ENCODE measurements around the gene RNF223.
A peak's percentile ranks its signal among the peaks of the same experiment; 100 is the strongest.
"Not testable (repeated sequence)": the region's sequence is repeated elsewhere in the genome, so short reads cannot be mapped to it uniquely, and the experiment has no call there.

Gene RNF223

GRCh38 chr1:1041873-1042272, 32.2 kb downstream of the RNF223 start:
- DNase-seq = no peak

DNA sequence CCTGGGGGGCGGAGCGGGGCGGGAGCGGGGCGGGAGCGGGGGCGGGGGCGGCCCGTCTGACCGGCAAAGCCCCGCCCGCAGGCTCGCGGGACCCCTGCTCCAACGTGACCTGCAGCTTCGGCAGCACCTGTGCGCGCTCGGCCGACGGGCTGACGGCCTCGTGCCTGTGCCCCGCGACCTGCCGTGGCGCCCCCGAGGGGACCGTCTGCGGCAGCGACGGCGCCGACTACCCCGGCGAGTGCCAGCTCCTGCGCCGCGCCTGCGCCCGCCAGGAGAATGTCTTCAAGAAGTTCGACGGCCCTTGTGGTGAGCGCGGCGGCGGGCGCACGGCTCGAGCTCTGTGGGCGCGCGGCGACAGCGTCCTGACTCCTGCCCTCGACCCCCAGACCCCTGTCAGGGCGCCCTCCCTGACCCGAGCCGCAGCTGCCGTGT, 33.0 kb downstream of the RNF223 start:
- no peak for DNase-seq

GRCh38 chr1:1040004-1040991, 33.8 kb downstream of the RNF223 start:
- peak; percentile 39 to 41 for DNase-seq

GRCh38 chr1:1039145-1039910, 34.8 kb downstream of the RNF223 start:
- DNase-seq = peak; percentile 46 to 56

- DNase-seq = peak; percentile 60 to 74
Observed at GRCh38 chr1:1038694-1039093, 35.4 kb downstream of the RNF223 start.

DNA sequence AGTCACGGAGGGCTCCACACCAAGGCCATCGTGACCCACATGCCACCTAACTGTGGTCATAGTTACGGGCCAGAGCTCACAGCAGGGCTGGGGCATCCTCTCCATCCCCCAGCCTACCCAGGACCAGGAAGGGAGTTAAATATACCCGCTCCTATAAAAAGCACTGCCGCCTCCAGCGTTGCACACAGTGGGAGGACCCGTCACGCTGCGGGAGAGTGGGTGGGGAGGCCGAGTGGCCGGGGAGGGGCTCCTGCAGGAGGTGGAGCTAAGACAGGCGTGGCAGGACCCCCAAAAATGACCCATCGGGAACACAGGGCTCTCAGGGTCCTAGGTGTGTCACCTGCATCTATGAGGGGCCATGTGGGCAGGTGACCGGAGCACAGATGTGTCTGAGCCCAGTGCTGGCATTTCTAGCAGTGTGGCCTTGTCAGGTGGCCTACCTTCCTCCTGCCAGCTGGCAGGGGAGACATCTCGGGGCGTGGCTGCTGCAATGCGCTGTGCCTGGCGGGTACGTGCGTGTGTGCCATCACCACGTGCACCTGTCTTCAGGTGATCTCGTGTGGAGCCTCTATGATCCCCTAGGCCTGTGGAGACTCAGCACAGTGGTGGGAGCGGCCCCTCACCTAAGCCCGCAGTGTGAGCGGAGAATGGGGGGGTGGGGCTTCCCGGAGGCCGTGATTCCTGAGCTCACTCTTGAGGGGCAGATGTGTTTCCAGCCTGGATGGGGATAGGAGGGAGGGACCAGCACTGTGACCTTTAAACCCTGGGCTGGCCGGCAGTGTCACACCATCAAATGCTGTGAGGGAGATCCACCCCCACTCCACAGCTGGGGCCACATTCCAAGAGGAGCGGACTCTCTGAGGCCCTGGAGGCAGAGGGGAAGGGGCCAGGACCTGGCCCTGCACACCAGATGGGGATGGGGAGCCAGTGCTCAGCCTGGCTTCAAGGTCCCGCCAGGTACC, 36.5 kb downstream of the RNF223 start:
- no peak for DNase-seq

DNA sequence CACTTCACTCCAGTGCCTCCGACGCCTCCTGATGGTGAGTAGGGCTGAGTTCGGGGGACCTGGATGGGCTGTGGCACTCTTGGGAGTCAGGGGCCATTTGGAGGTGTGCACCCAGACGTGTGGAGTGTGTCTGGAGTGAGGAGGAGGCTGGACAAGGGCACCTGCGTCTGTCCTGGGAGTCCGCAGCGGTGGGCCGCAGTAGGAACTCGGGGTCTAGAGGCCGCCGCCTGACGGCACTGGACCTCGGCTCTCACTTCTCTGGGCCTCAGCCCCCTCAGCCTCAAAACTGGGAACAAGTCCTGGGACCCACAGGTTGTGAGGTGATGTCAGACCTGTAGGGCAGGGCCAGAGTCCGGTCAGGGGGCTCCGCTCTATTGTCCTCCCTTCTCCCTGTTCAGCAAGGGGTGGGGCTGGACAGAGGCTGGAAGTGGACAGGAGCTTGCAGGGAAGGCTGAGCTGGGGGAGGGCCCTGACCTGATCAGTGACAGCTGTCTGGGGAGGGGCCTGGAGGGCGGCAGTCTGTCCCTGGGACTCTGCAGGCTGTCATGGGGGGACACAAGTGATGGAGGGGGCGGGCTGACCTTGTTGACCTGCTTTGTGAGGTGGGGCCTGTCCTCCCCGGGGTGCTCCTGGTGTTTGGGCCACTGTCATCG, 38.7 kb downstream of the RNF223 start:
- DNase-seq = no peak

DNA sequence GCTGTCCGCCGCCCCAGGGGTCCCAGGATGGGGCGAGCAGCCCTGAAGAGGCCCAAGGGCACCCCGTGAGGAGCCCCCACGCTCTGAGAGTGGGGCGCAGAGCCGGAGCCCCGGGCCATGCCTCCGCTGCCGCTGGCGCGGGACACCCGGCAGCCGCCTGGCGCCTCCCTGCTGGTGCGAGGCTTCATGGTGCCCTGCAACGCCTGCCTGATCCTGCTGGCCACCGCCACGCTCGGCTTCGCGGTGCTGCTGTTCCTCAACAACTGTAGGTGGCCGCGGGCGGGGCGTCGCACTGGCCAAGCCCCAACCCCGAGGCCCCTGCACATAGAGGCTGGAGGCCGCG, 39.7 kb downstream of the RNF223 start:
- no peak for DNase-seq

DNA sequence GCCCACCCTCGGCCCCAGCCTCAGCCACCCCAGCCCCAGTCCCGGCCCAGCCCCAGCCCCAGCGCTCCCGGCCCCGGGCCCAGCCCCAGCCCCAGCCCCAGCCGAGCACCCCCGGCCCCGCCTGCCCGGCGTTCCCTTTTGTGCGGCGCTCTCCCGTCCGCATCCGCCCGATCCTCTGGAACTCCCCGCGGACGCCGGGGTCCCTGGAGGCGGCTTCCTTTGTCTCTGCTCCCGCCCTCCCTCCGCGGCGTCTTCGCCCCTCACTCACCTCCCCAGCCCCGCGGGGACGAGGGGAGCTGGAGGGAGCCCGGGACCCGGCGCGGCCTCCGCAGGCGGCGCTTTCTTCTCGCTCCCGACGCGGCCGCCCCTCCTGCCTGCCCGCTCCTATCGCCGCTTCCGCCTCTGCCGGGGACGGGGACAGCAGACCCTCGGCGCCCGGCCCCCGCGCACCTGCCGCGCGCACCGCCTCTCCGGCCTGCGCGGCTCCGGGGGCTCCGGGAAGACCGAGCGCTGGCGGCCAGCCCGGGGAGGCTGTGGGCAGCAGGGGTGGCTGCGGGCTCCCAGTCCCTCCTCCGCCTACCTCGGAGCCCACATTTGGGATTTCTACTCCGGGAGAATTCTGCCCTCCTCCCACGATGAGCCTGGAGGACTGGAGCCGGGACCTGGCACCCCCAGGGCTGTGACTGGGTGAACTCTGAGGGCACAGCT, 40.2 kb downstream of the RNF223 start:
- no peak for DNase-seq

DNA sequence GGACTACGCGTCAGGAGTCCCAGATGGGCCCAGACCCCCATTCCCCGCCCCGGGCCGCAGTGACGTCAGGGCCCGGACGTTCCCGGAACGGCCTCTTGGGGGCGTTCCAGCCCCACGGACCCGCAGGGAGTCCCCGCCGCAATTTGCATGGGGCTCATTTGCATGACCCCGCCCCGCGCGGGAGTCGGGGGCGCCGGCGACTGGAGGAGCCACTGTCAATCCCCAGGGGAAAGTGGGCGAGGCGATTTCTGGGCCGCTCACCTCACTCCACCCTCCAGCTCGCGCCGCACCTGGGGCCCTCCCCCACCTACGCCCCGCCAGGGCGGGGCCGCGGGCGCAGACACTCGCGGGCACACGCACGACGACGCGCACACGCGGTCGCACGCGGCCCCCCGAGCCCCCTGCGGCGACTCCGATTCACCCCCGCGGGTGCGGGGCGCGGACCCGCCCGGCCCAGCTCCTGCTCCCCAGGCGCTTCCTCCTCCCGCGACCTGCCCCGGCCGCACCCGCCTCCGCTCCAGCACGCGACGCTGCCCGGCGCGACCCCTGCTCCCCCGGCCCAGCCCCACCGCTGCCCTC, 41.0 kb downstream of the RNF223 start:
- peak; percentile 47 to 60 for DNase-seq

DNA sequence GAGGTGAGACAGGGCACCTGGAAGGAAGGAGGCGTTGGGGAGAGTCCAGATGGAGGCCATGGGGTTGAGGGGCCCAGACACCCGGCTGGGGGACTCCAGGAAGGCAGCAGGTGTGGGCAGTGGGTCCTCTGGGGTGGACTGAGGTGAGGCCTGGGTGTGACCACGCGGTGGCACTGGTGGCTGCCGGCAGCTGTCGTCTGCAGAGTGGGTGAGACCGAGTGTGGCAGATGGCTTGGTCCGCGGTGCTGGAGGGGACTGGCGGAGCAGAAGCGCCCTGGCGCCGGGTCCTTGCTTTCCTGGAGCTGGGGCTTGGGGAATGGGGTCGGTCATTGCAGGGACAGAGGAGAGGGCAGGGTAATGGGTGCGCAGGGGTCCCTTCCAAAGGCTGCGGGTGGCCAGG, 41.7 kb downstream of the RNF223 start:
- no peak for DNase-seq

DNA sequence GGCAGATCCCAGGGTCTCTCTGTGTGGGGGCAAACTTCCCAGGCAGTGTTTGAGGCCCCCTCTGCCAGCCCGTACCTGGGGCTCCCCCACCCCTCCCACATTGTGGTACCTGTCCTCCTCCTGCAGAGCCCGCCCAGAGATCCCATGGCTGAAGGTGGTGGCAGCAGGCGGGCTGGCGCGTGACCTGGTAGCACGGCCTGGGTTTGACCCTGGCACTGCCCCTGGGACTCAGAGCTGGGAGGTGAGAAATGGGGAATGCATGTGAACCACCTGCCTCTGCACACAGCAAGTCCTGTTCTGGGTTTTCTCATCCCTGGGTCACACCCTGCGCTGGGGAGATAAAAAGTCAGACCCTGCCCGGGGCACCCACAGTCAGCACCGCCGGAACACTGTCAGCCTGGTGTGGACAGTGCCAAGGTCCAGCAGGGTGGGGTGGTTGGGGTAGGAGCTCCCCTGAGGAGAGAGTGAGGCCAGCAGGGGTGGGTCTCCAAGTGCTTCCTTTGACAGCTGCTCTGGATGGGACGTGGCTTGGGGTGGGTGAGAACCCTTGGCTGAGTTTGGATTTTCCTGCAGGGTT, 42.4 kb downstream of the RNF223 start:
- no peak for DNase-seq

GRCh38 chr1:1030867-1031658, 43.0 kb downstream of the RNF223 start:
- DNase-seq = not testable (repeated sequence)

DNA sequence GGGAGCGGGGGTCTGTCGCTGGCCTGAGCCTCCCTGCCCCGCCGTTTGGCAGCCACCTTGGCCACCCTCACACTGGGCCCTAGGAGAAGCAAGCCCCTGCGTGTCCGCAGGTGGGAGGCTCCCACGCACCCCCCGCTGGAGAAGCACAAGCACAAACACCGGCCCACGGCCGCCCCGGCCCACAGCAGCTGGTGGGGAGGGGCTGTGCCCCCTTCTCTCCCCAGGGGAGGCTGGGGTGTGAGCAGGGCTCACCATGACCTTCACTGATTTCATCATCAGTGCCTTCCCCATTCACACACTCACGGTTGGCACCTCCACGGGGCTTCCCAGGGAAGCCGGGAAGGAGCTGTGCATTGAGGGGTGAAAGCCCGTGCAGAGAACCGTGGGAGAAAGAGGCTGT, 46.3 kb downstream of the RNF223 start:
- no peak for DNase-seq

GRCh38 chr1:1026599-1027413, 47.3 kb downstream of the RNF223 start:
- no peak for DNase-seq

GRCh38 chr1:1025730-1026129, 48.4 kb downstream of the RNF223 start:
- no peak for DNase-seq

- DNase-seq = no peak
Observed at GRCh38 chr1:1024771-1025699, 49.1 kb downstream of the RNF223 start.

Data from AML-193 (cell line).